ENCODE results near the gene ADAM30.

- TF ChIP-seq CTCF (IDR thresholded peaks at IDR 0.05) = no peak
- no peak for TF ChIP-seq POLR2A (IDR thresholded peaks at IDR 0.05)
Measured at GRCh38 chr1:119866451-119866850, 29.9 kb downstream of the ADAM30 start.

Data from uterus (tissue), 2 donors.